Right lung (tissue), 5 donors: ENCODE data around the gene ABCA9. TPM values are rescaled to one million over a fixed set of nuclear protein-coding genes. Genes with fewer than 3 reads are reported as not detected.
"Not testable (repeated sequence)": the region's sequence is repeated elsewhere in the genome, so short reads cannot be mapped to it uniquely, and the experiment has no call there.

Experiments
- DNase-seq, 2 donors: peaks; one replicate each; pipeline ENCODE4 v3.0.0-alpha.2; 2013
- polyA plus RNA-seq, 5 donors: library from polyadenylated mRNA; unstranded; fragments of 120-200 nt; gene quantifications; one replicate each; pipeline versions ENCODE4 v1.2.1 to v1.2.3, GENCODE V29; 2013; ENCODE audit warnings: inconsistent platforms in 1 of 5, low replicate concordance in 1 of 5; ENCODE audit not compliant: insufficient read length in 5 of 5, insufficient read depth in 1 of 5

The ABCA9 gene
- polyA plus RNA-seq, 5 donors, result 3.3 to 13.2 (median 9.9) TPM

- DNase-seq, result no peak
Observed at GRCh38 chr17:68954146-68954896, 106.4 kb downstream of the ABCA9 start.

GRCh38 chr17:68953340-68953997, 107.3 kb downstream of the ABCA9 start:
- no peak for DNase-seq

- no peak for DNase-seq
Observed at GRCh38 chr17:68950725-68951124, 110.0 kb downstream of the ABCA9 start.

- DNase-seq, result not testable (repeated sequence)
Observed at GRCh38 chr17:68947868-68948267, 112.9 kb downstream of the ABCA9 start.

GRCh38 chr17:68944435-68945035, 116.2 kb downstream of the ABCA9 start:
- DNase-seq, result no peak

GRCh38 chr17:68943812-68944182, 116.9 kb downstream of the ABCA9 start:
- DNase-seq, result not testable (repeated sequence)

GRCh38 chr17:68943123-68943811, 117.5 kb downstream of the ABCA9 start:
- no peak for DNase-seq

- no peak for DNase-seq
Observed at GRCh38 chr17:68942389-68942788, 118.3 kb downstream of the ABCA9 start.

- no peak for DNase-seq
Observed at GRCh38 chr17:68941761-68942160, 119.0 kb downstream of the ABCA9 start.

- no peak for DNase-seq
Observed at GRCh38 chr17:68939195-68939594, 121.5 kb downstream of the ABCA9 start.

- no peak for DNase-seq
Observed at GRCh38 chr17:68937890-68938514, 122.7 kb downstream of the ABCA9 start.

- DNase-seq, result peak; percentile 17 to 36
Observed at GRCh38 chr17:68927516-68927915, 133.2 kb downstream of the ABCA9 start.

- no peak for DNase-seq
Observed at GRCh38 chr17:68924793-68925720, 135.7 kb downstream of the ABCA9 start.

Other genes starting within 250 kb of the ABCA9 start
- gene ABCA8, start 105.5 kb downstream of the ABCA9 start, polyA plus RNA-seq, result 100 to 1,000 TPM in 2 of 5 donors, 10 to 100 TPM in 3; 49.8 to 142 (median 93.9) TPM
- gene ABCA6, start 81.0 kb upstream of the ABCA9 start, polyA plus RNA-seq, result 10 to 100 TPM; 14.4 to 64.4 (median 54.2) TPM
- 10 to 100 TPM in 2 of 5 donors, 1 to 10 TPM in 3; 4.4 to 18.2 (median 9.7) TPM for gene ABCA10, start 167.9 kb upstream of the ABCA9 start, polyA plus RNA-seq